ENCODE measurements around the gene ATP6V1D.

GRCh38 chr14:67313153-67313552 is 46.5 kb downstream of the ATP6V1D start:
- TF ChIP-seq CTCF (IDR thresholded peaks at IDR 0.05) (no peak), POLR2A (IDR thresholded peaks at IDR 0.05) (no peak), EP300 (IDR thresholded peaks at IDR 0.05) (no peak)
